Liver (tissue), 3 donors: ENCODE results near the gene MTMR6.

Experiments used
- CTCF ChIP-seq: fragments of 150-350 bp; IDR thresholded peaks from 2 replicates; pipeline ENCODE4 v1.5.1; 2017; ENCODE audit warnings: improper control_type of control experiment, low read depth, low read length; ENCODE audit not compliant: missing input control
- EGR1 ChIP-seq, 2 donors: IDR thresholded peaks; 2 replicates each; pipeline ENCODE4 v1.6.1; 2016 to 2018; ENCODE audit warnings: antibody characterized with exemption in 2 of 2, low read depth in 2 of 2
- FOXA1 ChIP-seq: IDR thresholded peaks from 2 replicates; pipeline ENCODE4 v1.6.1; 2016; ENCODE audit warnings: antibody characterized with exemption
- GABPA ChIP-seq, 2 donors: IDR thresholded peaks in 1 of 2; conservative IDR thresholded peaks in 1 of 2; 2 replicates each; pipeline ENCODE4 v1.6.1; 2016; ENCODE audit warnings: antibody characterized with exemption in 2 of 2, mild to moderate bottlenecking in 1 of 2, moderate library complexity in 1 of 2
- JUND ChIP-seq, 2 donors: IDR thresholded peaks; 2 replicates each; pipeline ENCODE4 v1.6.1; 2016; ENCODE audit warnings: antibody characterized with exemption in 2 of 2
- MAX ChIP-seq: IDR thresholded peaks from 2 replicates; pipeline ENCODE4 v1.6.1; 2016; ENCODE audit warnings: antibody characterized with exemption
- NR2F2 ChIP-seq: IDR thresholded peaks from 2 replicates; pipeline ENCODE4 v1.6.1; 2016; ENCODE audit warnings: antibody characterized with exemption
- RAD21 ChIP-seq, 2 donors: IDR thresholded peaks; 2 replicates each; pipeline ENCODE4 v1.6.1; 2016; ENCODE audit warnings: antibody characterized with exemption in 2 of 2, mild to moderate bottlenecking in 2 of 2
- RXRA ChIP-seq, 2 donors: IDR thresholded peaks; 2 replicates each; pipeline ENCODE4 v1.6.1; 2017 to 2018; ENCODE audit warnings: antibody characterized with exemption in 2 of 2, mild to moderate bottlenecking in 1 of 2
- SP1 ChIP-seq: IDR thresholded peaks from 2 replicates; pipeline ENCODE4 v1.6.1; 2018; ENCODE audit warnings: antibody characterized with exemption, mild to moderate bottlenecking
- TAF1 ChIP-seq: conservative IDR thresholded peaks from 2 replicates; pipeline ENCODE4 v1.6.1; 2016; ENCODE audit warnings: antibody characterized with exemption, mild to moderate bottlenecking
- TF ChIP-seq, protein P1 (sequence below): IDR thresholded peaks from 2 replicates; pipeline ENCODE4 v1.6.1; 2016; ENCODE audit warnings: antibody characterized with exemption, mild to moderate bottlenecking
- TF ChIP-seq, protein P2 (sequence below): IDR thresholded peaks from 2 replicates; pipeline ENCODE4 v1.6.1; 2016; ENCODE audit warnings: antibody characterized with exemption
- TF ChIP-seq, protein P3 (sequence below): IDR thresholded peaks from 2 replicates; pipeline ENCODE4 v1.6.1; 2016; ENCODE audit warnings: antibody characterized with exemption
- donor health status: healthy.
- donor health status: healthy.

GRCh38 chr13:25301347-25302113 is 14.2 kb upstream of the MTMR6 start, which contains the start of gene NUP58:
- TF ChIP-seq CTCF (no peak), FOXA1 (peak; percentile 66), RAD21 (IDR thresholded peaks at IDR 0.05) (peak; percentile 5 to 22), EGR1 (IDR thresholded peaks at IDR 0.05; ENCODE audit: low read depth in 2 of 2) (peak in 1 of 2 donors; percentile 91), TAF1 (no peak), RXRA (IDR thresholded peaks at IDR 0.05) (peak; percentile 23 to 54), MAX (peak; percentile 98), NR2F2 (no peak), JUND (IDR thresholded peaks at IDR 0.05) (no peak), SP1 (peak; percentile 70), GABPA (IDR thresholded peaks at IDR 0.05 in 1 of 2, conservative IDR thresholded peaks at IDR 0.05 in 1 of 2) (peak; percentile 52 to 93)
- TF ChIP-seq, protein P1, sequence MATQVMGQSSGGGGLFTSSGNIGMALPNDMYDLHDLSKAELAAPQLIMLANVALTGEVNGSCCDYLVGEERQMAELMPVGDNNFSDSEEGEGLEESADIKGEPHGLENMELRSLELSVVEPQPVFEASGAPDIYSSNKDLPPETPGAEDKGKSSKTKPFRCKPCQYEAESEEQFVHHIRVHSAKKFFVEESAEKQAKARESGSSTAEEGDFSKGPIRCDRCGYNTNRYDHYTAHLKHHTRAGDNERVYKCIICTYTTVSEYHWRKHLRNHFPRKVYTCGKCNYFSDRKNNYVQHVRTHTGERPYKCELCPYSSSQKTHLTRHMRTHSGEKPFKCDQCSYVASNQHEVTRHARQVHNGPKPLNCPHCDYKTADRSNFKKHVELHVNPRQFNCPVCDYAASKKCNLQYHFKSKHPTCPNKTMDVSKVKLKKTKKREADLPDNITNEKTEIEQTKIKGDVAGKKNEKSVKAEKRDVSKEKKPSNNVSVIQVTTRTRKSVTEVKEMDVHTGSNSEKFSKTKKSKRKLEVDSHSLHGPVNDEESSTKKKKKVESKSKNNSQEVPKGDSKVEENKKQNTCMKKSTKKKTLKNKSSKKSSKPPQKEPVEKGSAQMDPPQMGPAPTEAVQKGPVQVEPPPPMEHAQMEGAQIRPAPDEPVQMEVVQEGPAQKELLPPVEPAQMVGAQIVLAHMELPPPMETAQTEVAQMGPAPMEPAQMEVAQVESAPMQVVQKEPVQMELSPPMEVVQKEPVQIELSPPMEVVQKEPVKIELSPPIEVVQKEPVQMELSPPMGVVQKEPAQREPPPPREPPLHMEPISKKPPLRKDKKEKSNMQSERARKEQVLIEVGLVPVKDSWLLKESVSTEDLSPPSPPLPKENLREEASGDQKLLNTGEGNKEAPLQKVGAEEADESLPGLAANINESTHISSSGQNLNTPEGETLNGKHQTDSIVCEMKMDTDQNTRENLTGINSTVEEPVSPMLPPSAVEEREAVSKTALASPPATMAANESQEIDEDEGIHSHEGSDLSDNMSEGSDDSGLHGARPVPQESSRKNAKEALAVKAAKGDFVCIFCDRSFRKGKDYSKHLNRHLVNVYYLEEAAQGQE, result peak; percentile 85
- TF ChIP-seq, protein P2, sequence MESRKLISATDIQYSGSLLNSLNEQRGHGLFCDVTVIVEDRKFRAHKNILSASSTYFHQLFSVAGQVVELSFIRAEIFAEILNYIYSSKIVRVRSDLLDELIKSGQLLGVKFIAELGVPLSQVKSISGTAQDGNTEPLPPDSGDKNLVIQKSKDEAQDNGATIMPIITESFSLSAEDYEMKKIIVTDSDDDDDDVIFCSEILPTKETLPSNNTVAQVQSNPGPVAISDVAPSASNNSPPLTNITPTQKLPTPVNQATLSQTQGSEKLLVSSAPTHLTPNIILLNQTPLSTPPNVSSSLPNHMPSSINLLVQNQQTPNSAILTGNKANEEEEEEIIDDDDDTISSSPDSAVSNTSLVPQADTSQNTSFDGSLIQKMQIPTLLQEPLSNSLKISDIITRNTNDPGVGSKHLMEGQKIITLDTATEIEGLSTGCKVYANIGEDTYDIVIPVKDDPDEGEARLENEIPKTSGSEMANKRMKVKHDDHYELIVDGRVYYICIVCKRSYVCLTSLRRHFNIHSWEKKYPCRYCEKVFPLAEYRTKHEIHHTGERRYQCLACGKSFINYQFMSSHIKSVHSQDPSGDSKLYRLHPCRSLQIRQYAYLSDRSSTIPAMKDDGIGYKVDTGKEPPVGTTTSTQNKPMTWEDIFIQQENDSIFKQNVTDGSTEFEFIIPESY, result peak; percentile 94
- TF ChIP-seq, protein P3, sequence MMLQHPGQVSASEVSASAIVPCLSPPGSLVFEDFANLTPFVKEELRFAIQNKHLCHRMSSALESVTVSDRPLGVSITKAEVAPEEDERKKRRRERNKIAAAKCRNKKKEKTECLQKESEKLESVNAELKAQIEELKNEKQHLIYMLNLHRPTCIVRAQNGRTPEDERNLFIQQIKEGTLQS, result no peak
